ENCODE measurements around the gene ZMYND11.

ZMYND11 gene

DNA sequence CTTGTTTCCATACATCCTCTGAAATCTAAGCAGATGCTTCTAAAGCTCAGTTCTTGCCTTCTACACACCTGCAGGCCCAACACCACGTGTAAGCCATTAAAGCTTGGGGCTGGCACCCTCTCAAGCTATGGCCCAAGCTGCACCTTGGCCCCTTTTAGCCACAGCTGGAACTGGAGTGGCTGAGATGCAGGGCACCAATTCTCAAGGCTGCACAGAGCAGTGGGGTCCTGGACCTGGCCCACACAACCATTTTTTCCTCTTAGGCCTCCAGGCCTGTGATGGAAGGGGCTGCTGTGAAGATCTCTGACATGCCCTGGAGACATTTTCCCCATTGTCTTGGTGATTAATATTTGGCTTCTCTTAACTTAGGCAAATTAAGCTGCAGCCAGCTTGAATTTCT, 38.8 kb upstream of the ZMYND11 start:
- no peak for FAIRE-seq
- DNase-seq (ENCODE audit: insufficient read length): no peak
- no peak for TF ChIP-seq POLR2A (IDR thresholded peaks at IDR 0.05; ENCODE audit: low read depth, low read length)
- TF ChIP-seq POLR2AphosphoS5 (IDR thresholded peaks at IDR 0.05; ENCODE audit: low read depth, low read length): no peak
- TF ChIP-seq TAF1 (IDR thresholded peaks at IDR 0.05; ENCODE audit: borderline replicate concordance, low read depth, low read length): no peak

DNA sequence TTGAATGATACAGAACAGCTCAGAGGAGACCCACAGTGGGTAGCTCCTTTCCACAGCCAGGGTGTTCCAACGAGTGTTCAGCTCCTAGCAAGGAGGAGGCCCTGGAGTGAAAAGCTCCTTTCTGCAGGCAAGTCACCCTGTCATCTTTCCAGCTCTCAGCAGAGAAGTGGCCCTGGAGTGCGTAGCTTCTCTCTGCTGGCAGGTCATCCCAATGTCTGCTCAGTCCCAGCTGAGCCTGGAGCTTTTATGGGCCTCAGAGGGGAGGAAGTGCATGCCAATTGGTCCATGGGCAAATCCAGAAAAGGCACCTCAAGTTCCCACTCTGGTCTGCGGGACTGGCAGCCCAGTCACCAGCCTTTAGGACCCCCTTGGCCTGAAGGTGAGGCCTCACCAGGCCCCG, 30.8 kb upstream of the ZMYND11 start:
- DNase-seq (ENCODE audit: insufficient read length): no peak
- TF ChIP-seq POLR2AphosphoS5 (IDR thresholded peaks at IDR 0.05; ENCODE audit: low read depth, low read length) (no peak), POLR2A (IDR thresholded peaks at IDR 0.05; ENCODE audit: low read depth, low read length) (no peak), TAF1 (IDR thresholded peaks at IDR 0.05; ENCODE audit: borderline replicate concordance, low read depth, low read length) (no peak)
- no peak for FAIRE-seq

DNA sequence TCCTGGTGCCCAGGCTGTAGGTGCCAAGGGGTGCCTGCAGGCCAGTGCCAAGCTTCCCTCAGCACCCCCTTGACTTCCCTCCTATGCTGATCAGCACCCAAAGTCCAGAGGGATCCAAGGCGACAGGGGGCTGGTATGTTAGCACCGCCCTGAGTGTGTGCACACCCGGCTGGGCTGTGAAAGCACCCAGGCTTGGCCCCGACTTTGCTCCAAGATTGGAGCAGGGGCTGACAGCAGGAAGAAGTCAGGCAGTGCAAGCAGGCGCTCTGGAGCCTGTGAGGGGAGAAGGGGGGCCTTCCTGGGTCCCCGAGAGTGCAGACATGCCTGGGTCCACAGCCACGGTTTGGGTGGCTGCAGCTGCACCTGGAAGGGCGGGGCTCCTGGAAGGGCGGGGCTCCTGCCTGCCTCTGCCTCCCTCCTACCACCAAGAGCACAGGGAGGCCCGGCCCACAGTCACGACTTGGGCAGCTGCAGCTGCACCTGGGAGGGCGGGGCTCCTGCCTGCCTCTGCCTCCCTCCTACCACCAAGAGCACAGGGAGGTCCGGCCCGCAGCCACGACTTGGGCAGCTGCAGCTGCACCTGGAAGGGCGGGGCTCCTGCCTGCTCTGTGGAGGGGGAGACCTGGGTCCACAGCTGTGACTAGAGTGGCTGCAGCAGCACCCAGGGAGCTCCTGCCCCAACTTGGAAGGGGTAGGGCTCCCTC, 30.2 kb upstream of the ZMYND11 start:
- TF ChIP-seq TAF1 (IDR thresholded peaks at IDR 0.05; ENCODE audit: borderline replicate concordance, low read depth, low read length): no peak
- DNase-seq (ENCODE audit: insufficient read length) (no peak), FAIRE-seq (no peak)

- TF ChIP-seq POLR2AphosphoS5 (IDR thresholded peaks at IDR 0.05; ENCODE audit: low read depth, low read length) (no peak), TAF1 (IDR thresholded peaks at IDR 0.05; ENCODE audit: borderline replicate concordance, low read depth, low read length) (no peak), POLR2A (IDR thresholded peaks at IDR 0.05; ENCODE audit: low read depth, low read length) (no peak)
- FAIRE-seq: no peak
Observed at GRCh38 chr10:105806-106205, 29.4 kb upstream of the ZMYND11 start.

GRCh38 chr10:106740-107139, 28.5 kb upstream of the ZMYND11 start:
- DNase-seq (ENCODE audit: insufficient read length) (no peak), FAIRE-seq (no peak)
- TF ChIP-seq POLR2A (IDR thresholded peaks at IDR 0.05; ENCODE audit: low read depth, low read length) (no peak), TAF1 (IDR thresholded peaks at IDR 0.05; ENCODE audit: borderline replicate concordance, low read depth, low read length) (no peak), POLR2AphosphoS5 (IDR thresholded peaks at IDR 0.05; ENCODE audit: low read depth, low read length) (no peak)

More at GRCh38 chr10:105806-106205, 29.4 kb upstream of the ZMYND11 start:
- no peak for DNase-seq (ENCODE audit: insufficient read length)

- no peak for DNase-seq (ENCODE audit: insufficient read length)
- FAIRE-seq: no peak
- no peak for TF ChIP-seq POLR2A (IDR thresholded peaks at IDR 0.05; ENCODE audit: low read depth, low read length)
- TF ChIP-seq TAF1 (IDR thresholded peaks at IDR 0.05; ENCODE audit: borderline replicate concordance, low read depth, low read length): no peak
- no peak for TF ChIP-seq POLR2AphosphoS5 (IDR thresholded peaks at IDR 0.05; ENCODE audit: low read depth, low read length)
Observed at GRCh38 chr10:112246-112645, 23.0 kb upstream of the ZMYND11 start.

DNA sequence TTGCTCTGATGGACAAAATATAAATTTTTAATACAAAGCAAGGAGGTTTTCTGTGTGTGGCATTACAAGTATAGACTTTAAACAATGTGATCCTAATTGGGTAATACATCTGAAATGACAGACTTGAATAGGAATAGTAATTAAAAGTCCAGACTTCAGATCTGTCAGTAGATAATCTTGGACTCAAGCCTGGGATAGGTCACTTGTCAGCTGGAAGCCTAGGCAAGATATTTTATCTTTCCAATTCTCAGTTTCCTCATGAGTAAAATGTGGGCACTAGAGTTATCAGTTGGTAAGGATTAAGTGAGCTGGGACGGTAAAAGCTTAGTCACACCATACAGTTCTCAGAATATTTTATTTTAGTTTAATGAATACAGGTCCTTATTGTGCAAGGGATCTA, 10.4 kb upstream of the ZMYND11 start:
- TF ChIP-seq POLR2A (IDR thresholded peaks at IDR 0.05; ENCODE audit: low read depth, low read length) (no peak), POLR2AphosphoS5 (IDR thresholded peaks at IDR 0.05; ENCODE audit: low read depth, low read length) (no peak), TAF1 (IDR thresholded peaks at IDR 0.05; ENCODE audit: borderline replicate concordance, low read depth, low read length) (no peak)
- FAIRE-seq (no peak), DNase-seq (ENCODE audit: insufficient read length) (no peak)

- TF ChIP-seq TAF1 (IDR thresholded peaks at IDR 0.05; ENCODE audit: borderline replicate concordance, low read depth, low read length) (no peak), POLR2AphosphoS5 (IDR thresholded peaks at IDR 0.05; ENCODE audit: low read depth, low read length) (no peak), POLR2A (IDR thresholded peaks at IDR 0.05; ENCODE audit: low read depth, low read length) (no peak)
- FAIRE-seq (peak; percentile 56), DNase-seq (ENCODE audit: insufficient read length) (peak; percentile 18)
Observed at GRCh38 chr10:127612-128432, 7.4 kb upstream of the ZMYND11 start.

DNA sequence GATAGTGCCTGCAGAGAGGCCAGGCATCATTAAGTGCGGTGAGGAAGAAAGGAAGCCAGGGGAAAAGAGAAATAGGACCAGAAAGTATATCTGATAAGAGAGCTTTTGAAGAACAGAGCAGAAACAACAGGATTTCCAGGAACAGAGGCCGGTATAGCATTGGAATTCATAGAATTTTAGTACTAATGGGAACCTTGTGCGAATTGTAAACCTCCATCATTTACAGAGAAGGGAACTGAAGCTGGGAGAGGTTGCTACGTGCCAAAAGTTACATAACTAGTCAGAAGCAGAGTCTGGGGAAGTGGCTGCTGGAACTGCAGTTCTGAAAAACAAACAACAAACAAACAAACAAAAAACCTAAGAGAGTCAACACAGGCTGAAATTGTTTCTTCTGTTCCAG, 5.4 kb upstream of the ZMYND11 start:
- DNase-seq (ENCODE audit: insufficient read length): no peak
- FAIRE-seq: no peak
- TF ChIP-seq TAF1 (IDR thresholded peaks at IDR 0.05; ENCODE audit: borderline replicate concordance, low read depth, low read length) (no peak), POLR2A (IDR thresholded peaks at IDR 0.05; ENCODE audit: low read depth, low read length) (no peak), POLR2AphosphoS5 (IDR thresholded peaks at IDR 0.05; ENCODE audit: low read depth, low read length) (no peak)

GRCh38 chr10:132946-133898, 2.0 kb upstream of the ZMYND11 start:
- no peak for TF ChIP-seq TAF1 (IDR thresholded peaks at IDR 0.05; ENCODE audit: borderline replicate concordance, low read depth, low read length)
- no peak for TF ChIP-seq POLR2A (IDR thresholded peaks at IDR 0.05; ENCODE audit: low read depth, low read length)
- no peak for TF ChIP-seq POLR2AphosphoS5 (IDR thresholded peaks at IDR 0.05; ENCODE audit: low read depth, low read length)
- FAIRE-seq (no peak), DNase-seq (ENCODE audit: insufficient read length) (no peak)

All from GM12892 (cell line).